CD4-positive, alpha-beta memory T cell (primary cell): Measurements from ENCODE around the gene TRAIP. TPM values are rescaled to one million over a fixed set of nuclear protein-coding genes. Genes with fewer than 3 reads are reported as not detected.
"Not testable (repeated sequence)": the region's sequence is repeated elsewhere in the genome, so short reads cannot be mapped to it uniquely, and the experiment has no call there.

ENCODE experiments used
- CTCF ChIA-PET: fragments of 350-600 bp; sonication (Branson Sonifier 250); formaldehyde crosslinking; loops from one replicate; lab custom pipeline; 2021; ENCODE audit warnings: inconsistent platforms; ENCODE audit not compliant: partially characterized antibody; lab: Charles Lee
- POLR2A ChIA-PET: fragments of 350-600 bp; sonication (Branson Sonifier 250); formaldehyde crosslinking; loops from one replicate; lab custom pipeline; 2021; ENCODE audit not compliant: partially characterized antibody; lab: Charles Lee
- DNase-seq, 5 donors: peaks; one replicate each; pipeline versions ENCODE4 v3.0.0 to v3.0.0-alpha.2; 2020 to 2022; ENCODE audit warnings: mixed read lengths in 1 of 5
- H3K27ac ChIP-seq: one replicate; pipeline ENCODE4 v1.7.0; 2013; ENCODE audit warnings: low read depth, low read length
- H3K27me3 ChIP-seq: 2 replicates; pipeline ENCODE4 v1.7.0; 2013; ENCODE audit warnings: mild to moderate bottlenecking, low read length, moderate library complexity; ENCODE audit not compliant: insufficient read depth
- H3K36me3 ChIP-seq: 2 replicates; pipeline ENCODE4 v1.7.0; 2013; ENCODE audit warnings: mild to moderate bottlenecking, low read length, moderate library complexity; ENCODE audit not compliant: insufficient read depth
- H3K4me1 ChIP-seq: 2 replicates; pipeline ENCODE4 v1.7.0; 2013; ENCODE audit warnings: mild to moderate bottlenecking, low read length, moderate library complexity; ENCODE audit not compliant: insufficient read depth
- H3K4me3 ChIP-seq, 2 donors: one replicate each; pipeline ENCODE4 v1.7.0; 2013; ENCODE audit warnings: low read length in 2 of 2, mild to moderate bottlenecking in 1 of 2
- H3K9me3 ChIP-seq, 2 donors: one replicate each; pipeline ENCODE4 v1.7.0; 2013; ENCODE audit warnings: low read length in 2 of 2, control low read depth in 1 of 2; ENCODE audit not compliant: control insufficient read depth in 1 of 2
- H3K27ac Mint-ChIP-seq, 7 donors: one replicate each; pipeline ENCODE4 v1.8.0; 2020 to 2021; ENCODE audit warnings: mixed read lengths in 7 of 7, mild to moderate bottlenecking in 6 of 7, inconsistent platforms in 3 of 7, moderate library complexity in 3 of 7
- H3K27me3 Mint-ChIP-seq, 2 donors: one replicate each; pipeline ENCODE4 v1.8.0; 2020 to 2021; ENCODE audit warnings: mixed read lengths in 2 of 2
- H3K36me3 Mint-ChIP-seq, 2 donors: one replicate each; pipeline ENCODE4 v1.8.0; 2020 to 2021; ENCODE audit warnings: mixed read lengths in 2 of 2, inconsistent platforms in 1 of 2, mild to moderate bottlenecking in 1 of 2
- H3K4me1 Mint-ChIP-seq, 4 donors: one replicate each; pipeline ENCODE4 v1.8.0; 2020 to 2021; ENCODE audit warnings: mixed read lengths in 4 of 4, mild to moderate bottlenecking in 1 of 4
- H3K4me3 Mint-ChIP-seq, 8 donors: one replicate each; pipeline ENCODE4 v1.8.0; 2020 to 2021; ENCODE audit warnings: mixed read lengths in 8 of 8, mild to moderate bottlenecking in 7 of 8, moderate library complexity in 6 of 8, inconsistent platforms in 3 of 8
- H3K9me3 Mint-ChIP-seq, 8 donors: one replicate each; pipeline ENCODE4 v1.8.0; 2020 to 2021; ENCODE audit warnings: mixed read lengths in 8 of 8, mild to moderate bottlenecking in 5 of 8, inconsistent platforms in 3 of 8, moderate library complexity in 1 of 8
- intact Hi-C: fragments of 100-400 bp; cut with micrococcal nuclease; formaldehyde crosslinking; loops from one replicate; pipeline ENCODE4 v1.15.1; 2023
- polyA plus RNA-seq, 2 donors: library from polyadenylated mRNA; unstranded; fragments of 300-500 nt; fragmentation: Illumina TruSeq; gene quantifications; one replicate each; pipeline ENCODE4 v1.2.3, GENCODE V29; 2021
- total RNA-seq, 2 experiments: library from RNA; stranded (reverse); gene quantifications; one replicate each; pipeline ENCODE4 v1.2.3, GENCODE V29; 2021

The TRAIP gene
- total RNA-seq (1 to 10 TPM; 4.6 to 6.7 TPM), polyA plus RNA-seq (1 to 10 TPM; 1.0 to 1.9 TPM)

GRCh38 chr3:49856181-49857005, at the start of gene TRAIP:
Gene TRAIP (minus strand): TSS chr3:49856564. CDS start chr3:49856453, 111 bp downstream.
- DNase-seq: peak; percentile 92 to 95 (median 93)
- peaks cover 3 to 11% (median 7%) of the 10 kb centered on the region in 4 donors for H3K4me1 Mint-ChIP-seq
- intact Hi-C loops: loop anchor here (1.0 to 5.0 kb wide), 2 partner anchors 69 to 73 kb away; partner anchors contain the start of genes IP6K1 and MON1A
- Histone ChIP-seq H3K9me3 (no peaks in the 10 kb centered on the region), H3K27ac (peak within 1 kb of the TSS; percentile 56), H3K27me3 (no peaks in the 10 kb centered on the region), H3K36me3 (no peaks in the 10 kb centered on the region), H3K4me1 (peaks cover 13% of the 10 kb centered on the region), H3K4me3 (peak within 1 kb of the TSS; percentile 39 to 56)
- peak within 1 kb of the TSS; percentile 84 to 92 (median 88) for H3K4me3 Mint-ChIP-seq
- no peaks in the 10 kb centered on the region for H3K27me3 Mint-ChIP-seq
- no peaks in the 10 kb centered on the region for H3K9me3 Mint-ChIP-seq
- H3K36me3 Mint-ChIP-seq: no peaks in the 10 kb centered on the region
- ChIA-PET CTCF (interaction anchor here (0.7 to 3.9 kb wide), 5 partner anchors 17 to 71 kb away, joined by 3 to 19 read pairs (median 4); no protein-coding TSS in a partner anchor), POLR2A (interaction anchor here (1.1 to 1.3 kb wide), 4 partner anchors 40 to 138 kb away, joined by 3 to 5 read pairs (median 4); partner anchors contain the start of genes RBM6 and UBA7)
- H3K27ac Mint-ChIP-seq: peak within 1 kb of the TSS; percentile 81 to 95 (median 93)

DNA sequence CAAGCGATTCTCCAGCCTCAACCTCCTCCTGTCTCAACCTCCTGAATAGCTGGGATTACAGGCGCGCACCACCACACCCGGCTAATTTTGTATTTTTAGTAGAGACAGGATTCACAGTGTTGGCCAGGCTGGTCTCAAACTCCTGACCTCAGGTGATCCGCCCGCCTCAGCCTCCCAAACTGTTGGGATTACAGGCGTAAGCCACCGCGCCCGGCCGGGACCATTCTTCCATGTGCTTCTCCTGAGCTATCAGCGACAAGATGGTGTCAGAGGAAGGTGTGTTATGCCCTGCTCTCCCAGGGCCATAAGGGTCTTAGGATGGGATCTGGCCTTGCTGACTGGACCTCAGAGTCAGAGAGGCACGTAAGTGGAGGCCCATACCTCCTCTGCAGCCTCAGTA, 48.1 kb upstream of the TRAIP start:
- Histone ChIP-seq H3K4me1 (peaks cover 35% of the 10 kb centered on the region), H3K27ac (peak overlapping the region; percentile 23)
- POLR2A ChIA-PET, H3K27me3 ChIP-seq, H3K27me3 Mint-ChIP-seq, H3K36me3 ChIP-seq, intact Hi-C loops, H3K9me3 Mint-ChIP-seq, CTCF ChIA-PET, H3K36me3 Mint-ChIP-seq, H3K9me3 ChIP-seq, H3K4me3 ChIP-seq, DNase-seq: not testable (repeated sequence)
- Mint-ChIP-seq H3K4me3 (peak overlapping the region in 6 of 8 donors; percentile 31 to 86 (median 80)), H3K4me1 (peaks cover 15 to 36% (median 25%) of the 10 kb centered on the region in 4 donors), H3K27ac (peak overlapping the region in 2 of 7 donors; percentile 94)

DNA sequence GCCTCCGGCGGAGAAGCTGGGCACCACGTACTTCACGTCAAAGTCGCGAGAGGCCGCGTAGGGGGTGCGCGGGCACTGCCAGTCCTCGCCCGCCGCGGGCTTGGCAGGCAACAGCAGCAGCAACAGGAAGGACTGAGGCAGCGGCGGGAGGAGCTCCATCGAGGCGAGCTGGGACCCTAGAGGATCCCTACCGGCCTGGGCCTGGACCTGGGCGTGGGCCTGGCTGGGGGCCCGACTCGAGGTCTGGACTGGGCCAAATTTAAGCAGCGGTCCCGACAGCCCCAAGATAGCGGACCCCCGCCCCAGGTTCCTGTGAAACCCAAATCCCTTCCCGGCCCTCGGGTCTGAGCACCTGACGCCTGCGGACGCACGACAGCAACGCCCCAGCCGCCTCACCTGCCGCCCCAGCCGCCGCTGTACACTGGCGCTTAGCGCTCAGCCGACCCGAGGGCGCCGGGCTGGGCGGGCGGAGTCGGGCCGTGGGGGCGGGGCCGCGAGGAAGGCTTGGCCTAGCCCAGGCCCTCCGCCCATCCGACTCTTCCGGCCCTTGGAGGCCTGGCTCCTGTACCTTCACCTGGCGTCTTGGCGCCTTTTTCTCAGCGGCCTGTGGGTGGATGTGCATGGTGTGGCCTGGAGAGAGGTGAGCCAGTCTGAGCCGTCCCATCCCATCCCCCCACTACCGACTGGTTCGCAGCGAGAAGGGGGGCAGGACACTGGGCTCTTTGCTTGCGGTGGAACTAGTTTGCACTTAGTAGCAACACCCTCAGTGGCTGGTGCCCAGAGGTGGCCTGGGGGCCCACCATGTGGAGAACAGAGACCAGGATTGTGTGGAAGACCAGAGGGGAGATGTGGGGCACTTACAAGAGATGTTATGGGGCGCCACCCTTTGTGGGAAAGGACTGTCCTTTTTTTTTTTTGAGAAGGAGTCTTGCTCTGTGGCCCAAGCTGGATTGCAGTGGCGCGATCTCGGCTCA, 47.4 kb upstream of the TRAIP start, which contains the start of gene MST1R:
Gene MST1R, minus strand, starts transcription at position 423 of the 974 bp plus-strand sequence. Its CDS starts 264 bp downstream, at position 159.
- Mint-ChIP-seq H3K9me3 (no peaks in the 10 kb centered on the region), H3K27ac (peak within 1 kb of the TSS; percentile 38 to 95 (median 92)), H3K36me3 (peaks cover 0 to 3% of the 10 kb centered on the region in 2 donors), H3K4me3 (peak within 1 kb of the TSS; percentile 75 to 87 (median 85)), H3K27me3 (no peaks in the 10 kb centered on the region), H3K4me1 (peaks cover 15 to 36% (median 25%) of the 10 kb centered on the region in 4 donors)
- ChIA-PET POLR2A (interaction anchor here (1.2 kb wide), 1 partner anchor 26 kb away, joined by 4 read pairs; the partner anchor contains the start of gene MON1A), CTCF (no interaction called here)
- peak; percentile 83 to 85 (median 84) for DNase-seq
- peaks cover 35% of the 10 kb centered on the region for H3K4me1 ChIP-seq
- no peaks in the 10 kb centered on the region for H3K36me3 ChIP-seq
- peak within 1 kb of the TSS; percentile 23 for H3K27ac ChIP-seq
- peak within 1 kb of the TSS; percentile 29 to 47 for H3K4me3 ChIP-seq
- no peaks in the 10 kb centered on the region for H3K27me3 ChIP-seq
- no peaks in the 10 kb centered on the region for H3K9me3 ChIP-seq
- intact Hi-C loops: no loop called here

DNA sequence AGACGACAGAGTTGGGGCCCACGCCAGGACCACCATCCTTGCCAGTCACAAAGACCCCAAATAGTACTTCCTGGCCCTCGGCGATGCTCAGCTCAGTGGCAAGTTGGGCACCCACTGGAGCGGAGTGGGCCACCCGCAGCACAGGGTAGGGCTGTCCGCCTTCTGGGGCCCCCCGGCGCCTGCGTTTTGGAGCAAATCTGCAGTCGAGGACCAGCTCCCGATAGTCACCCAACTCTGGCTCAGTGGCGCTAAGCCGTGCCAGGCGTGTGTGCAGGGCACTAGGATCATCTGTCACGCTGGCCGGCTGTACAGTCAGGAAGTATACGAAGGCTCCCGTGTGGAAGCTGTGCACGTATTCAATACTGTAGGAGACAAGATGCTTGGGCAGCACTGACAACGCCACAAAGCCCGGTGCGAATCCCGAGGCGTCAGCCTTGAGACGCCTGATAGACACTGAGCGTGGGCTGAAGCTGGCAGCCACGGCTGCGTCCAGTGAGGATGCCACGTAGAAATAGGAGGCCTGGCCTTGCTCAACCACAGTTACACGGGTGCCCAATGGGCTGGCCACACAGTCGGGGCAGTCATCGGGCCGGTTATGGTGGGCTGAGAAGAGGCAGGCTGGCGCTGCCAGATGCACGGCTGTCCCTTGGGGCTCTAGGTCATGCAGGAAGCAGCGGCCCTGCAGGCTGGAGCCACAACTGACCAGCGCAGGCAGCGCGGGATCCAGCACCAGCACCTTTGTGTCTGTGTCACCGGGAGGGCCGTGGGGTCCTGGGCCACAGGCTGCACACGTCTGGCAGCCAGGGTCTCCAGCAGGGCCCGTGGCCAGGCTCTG, 46.4 kb upstream of the TRAIP start:
- H3K4me1 ChIP-seq: peaks cover 35% of the 10 kb centered on the region
- Mint-ChIP-seq H3K27me3 (no peaks in the 10 kb centered on the region), H3K4me1 (peaks cover 15 to 36% (median 25%) of the 10 kb centered on the region in 4 donors), H3K9me3 (no peaks in the 10 kb centered on the region), H3K36me3 (no peaks in the 10 kb centered on the region), H3K27ac (no peak overlapping the region), H3K4me3 (no peak overlapping the region)
- no peaks in the 10 kb centered on the region for H3K27me3 ChIP-seq
- ChIA-PET POLR2A (interaction anchor here (1.2 kb wide), 1 partner anchor 27 kb away, joined by 4 read pairs; the partner anchor contains the start of gene MON1A), CTCF (no interaction called here)
- no peaks in the 10 kb centered on the region for H3K36me3 ChIP-seq
- no peaks in the 10 kb centered on the region for H3K9me3 ChIP-seq
- H3K27ac ChIP-seq: no peak overlapping the region
- intact Hi-C loops: no loop called here
- DNase-seq: no peak
- H3K4me3 ChIP-seq: no peak overlapping the region

DNA sequence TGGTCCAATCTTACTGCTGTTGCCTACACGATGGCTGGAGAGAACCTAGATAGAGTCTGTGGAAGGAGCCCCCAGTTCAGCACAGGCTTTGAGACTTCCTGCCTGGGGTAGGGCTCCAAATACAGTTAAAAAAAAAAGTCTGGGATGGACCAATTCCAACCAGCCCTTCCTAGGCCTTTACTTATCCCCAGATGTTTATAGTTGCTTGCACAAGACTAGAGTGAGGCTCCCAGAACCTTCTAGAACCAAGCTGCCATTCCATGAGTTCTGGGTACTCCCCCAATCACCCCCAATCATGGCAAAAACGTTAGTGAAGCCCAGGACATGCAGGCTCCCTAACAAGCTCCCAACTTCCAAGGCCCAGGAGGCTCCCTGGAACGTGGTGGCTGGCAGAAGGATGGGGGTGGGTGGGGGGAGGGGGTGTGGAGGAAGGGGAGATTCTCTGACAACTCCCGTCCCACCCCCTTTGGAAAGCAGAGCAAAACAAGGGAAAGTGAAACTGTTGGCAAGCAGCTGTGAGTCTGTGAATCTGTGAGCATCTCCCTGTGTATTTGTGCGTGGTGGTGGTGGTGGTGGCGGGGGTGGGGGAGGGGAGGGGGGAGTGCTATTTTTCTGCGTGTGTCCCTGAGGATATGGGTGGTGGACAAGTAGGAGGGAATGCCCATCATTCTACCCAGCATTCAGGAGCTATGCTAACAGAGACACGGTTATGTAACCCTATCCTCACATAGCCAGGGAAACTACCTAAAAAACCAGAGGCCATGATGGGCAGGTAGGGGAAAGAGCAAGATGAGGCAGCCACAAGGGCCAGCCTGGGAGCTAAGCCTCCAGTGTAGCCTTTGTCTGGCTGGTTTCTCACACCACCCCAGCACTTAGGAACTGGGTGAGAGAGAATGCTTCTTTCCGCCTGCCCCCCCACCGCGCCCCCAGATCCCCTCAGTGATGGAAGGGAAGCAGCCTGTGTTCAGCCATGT, 45.3 kb upstream of the TRAIP start:
- no peaks in the 10 kb centered on the region for H3K27me3 Mint-ChIP-seq
- ChIA-PET POLR2A (no interaction called here), CTCF (no interaction called here)
- H3K36me3 Mint-ChIP-seq: no peaks in the 10 kb centered on the region
- no peak overlapping the region for H3K4me3 ChIP-seq
- no peaks in the 10 kb centered on the region for H3K36me3 ChIP-seq
- intact Hi-C loops: no loop called here
- no peaks in the 10 kb centered on the region for H3K9me3 Mint-ChIP-seq
- H3K4me1 ChIP-seq: peaks cover 32% of the 10 kb centered on the region
- peaks cover 12 to 30% (median 20%) of the 10 kb centered on the region in 4 donors for H3K4me1 Mint-ChIP-seq
- H3K9me3 ChIP-seq: no peaks in the 10 kb centered on the region
- no peak for DNase-seq
- H3K27ac Mint-ChIP-seq: peak overlapping the region in 2 of 7 donors; percentile 8 to 48
- no peak overlapping the region for H3K4me3 Mint-ChIP-seq
- no peak overlapping the region for H3K27ac ChIP-seq
- H3K27me3 ChIP-seq: no peaks in the 10 kb centered on the region
